Pulmonary artery endothelial cell (primary cell): ENCODE measurements around the gene SLC7A11. TPM values are rescaled to one million over a fixed set of nuclear protein-coding genes. Genes with fewer than 3 reads are reported as not detected.
"Not testable (repeated sequence)": the region's sequence is repeated elsewhere in the genome, so short reads cannot be mapped to it uniquely, and the experiment has no call there.

Source experiments
- DNase-seq: peaks from one replicate; pipeline ENCODE4 v3.0.0-alpha.2; 2011; ENCODE audit warnings: low read depth, low spot score
- total RNA-seq: library from RNA; depleted of rRNA; stranded (reverse); fragments of >200 nt; gene quantifications from 2 replicates; pipeline ENCODE4 v1.2.3, GENCODE V29; 2014

SLC7A11 gene
- total RNA-seq, 1 donor from 2014 or later: 113 TPM

- no peak for DNase-seq
Measured at GRCh38 chr4:138243369-138243768, 1.2 kb upstream of the SLC7A11 start.

DNA sequence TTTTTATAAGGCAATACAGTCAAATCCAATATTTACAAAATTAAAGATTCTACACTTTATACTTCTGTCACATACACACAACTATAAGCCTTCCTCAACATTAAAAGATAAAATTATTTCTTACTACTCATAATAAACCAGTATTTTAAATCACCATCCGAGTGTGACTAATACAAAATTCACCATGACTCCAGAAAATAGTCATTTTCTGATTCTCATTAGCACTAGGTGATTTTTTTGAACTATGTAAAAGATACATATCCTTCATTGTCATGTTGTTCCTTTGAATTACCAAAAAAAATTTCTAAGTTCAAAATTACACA, 646 bp upstream of the SLC7A11 start:
- DNase-seq: no peak

- DNase-seq: no peak
Measured at GRCh38 chr4:138241281-138242075, 671 bp downstream of the SLC7A11 start.

GRCh38 chr4:138239491-138239890, 2.7 kb downstream of the SLC7A11 start:
- DNase-seq: no peak

DNA sequence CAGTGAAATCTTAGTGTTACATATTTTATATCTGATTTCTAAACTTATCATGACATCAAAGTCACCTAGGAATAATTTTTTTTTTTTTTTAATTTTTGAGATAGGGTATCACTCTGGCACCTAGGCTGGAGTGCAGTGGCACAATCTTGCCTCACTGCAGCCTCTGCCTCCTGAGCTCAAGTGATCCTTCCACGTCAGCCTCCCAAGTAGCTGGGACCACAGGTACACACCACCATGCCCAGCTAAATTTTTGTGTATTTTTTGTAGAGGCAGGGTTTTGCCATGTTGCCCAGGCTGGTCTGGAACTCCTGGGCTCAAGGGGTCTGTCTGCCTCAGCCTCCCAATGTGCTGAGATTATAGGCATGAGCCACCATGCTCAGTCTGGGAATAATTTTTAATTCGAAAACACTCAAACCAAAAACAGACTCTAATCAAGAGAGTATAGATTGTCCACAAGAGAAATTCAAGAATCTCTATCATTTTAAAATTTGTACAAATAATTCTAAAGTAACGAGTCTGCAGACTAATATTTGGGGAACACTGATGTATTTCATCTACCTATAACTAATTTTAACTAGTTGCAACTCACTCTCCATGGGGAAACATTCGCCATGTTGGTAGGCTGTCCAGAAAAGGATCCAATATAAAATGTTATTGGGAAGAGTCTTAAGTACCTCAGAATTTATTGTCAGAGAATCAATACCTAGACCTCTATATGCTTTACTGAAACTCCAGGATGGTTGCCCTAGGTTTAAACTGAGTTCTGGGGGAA, 3.4 kb downstream of the SLC7A11 start:
- no peak for DNase-seq

- DNase-seq: not testable (repeated sequence)
Measured at GRCh38 chr4:138237132-138237531, 5.0 kb downstream of the SLC7A11 start.

DNA sequence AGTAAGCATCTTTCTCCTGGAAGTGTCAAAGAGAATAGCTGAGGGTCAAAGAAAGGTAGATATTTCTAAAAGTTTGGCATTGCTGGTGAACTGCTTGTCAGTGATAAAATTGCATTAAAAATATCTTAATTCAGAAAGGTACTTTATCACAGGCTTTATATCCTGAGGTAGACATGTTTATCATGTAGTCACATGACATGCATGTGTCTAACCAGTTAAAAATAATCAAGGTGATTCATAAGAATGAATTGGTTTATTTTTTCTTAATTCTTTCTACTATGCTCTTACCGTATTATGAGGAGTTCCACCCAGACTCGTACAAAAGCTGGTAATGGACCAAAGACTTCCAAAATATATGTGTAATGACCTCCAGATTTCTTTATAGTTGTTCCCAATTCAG, 6.1 kb downstream of the SLC7A11 start:
- DNase-seq: no peak

GRCh38 chr4:138235419-138235952, 6.7 kb downstream of the SLC7A11 start:
- DNase-seq: peak; percentile 91

- no peak for DNase-seq
Measured at GRCh38 chr4:138234248-138234647, 7.9 kb downstream of the SLC7A11 start.

DNA sequence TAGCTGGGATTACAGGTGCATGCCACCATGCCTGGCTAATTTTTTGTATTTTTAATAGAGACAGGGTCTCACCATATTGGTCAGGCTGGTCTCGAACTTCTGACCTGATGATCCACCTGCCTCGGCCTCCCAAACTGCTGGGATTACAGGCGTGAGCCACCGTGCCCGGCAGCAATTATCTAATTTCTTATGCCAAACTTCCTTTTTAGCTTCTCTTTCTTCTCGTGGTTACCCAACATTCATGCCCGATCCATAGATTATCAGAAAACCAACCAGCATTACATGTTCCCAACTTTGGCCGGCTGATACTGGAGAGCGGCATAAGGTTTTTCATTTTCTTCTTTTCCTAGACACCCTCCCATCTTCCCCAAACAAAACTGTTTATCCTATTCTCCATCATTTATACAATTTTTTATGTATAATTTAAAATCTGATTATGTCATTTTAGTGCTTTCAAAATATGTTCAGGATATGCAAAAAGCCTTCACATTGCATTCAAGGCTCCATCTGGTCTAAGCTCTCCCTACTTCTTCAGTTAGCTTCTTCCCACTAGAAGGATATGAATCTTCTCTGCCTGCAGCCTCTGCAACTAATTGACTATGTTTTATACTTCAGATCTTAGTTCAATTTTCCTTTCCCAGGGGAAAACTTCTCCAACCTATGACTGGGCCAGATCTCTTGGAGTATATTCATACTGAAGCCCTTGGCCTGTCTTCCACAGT, 8.7 kb downstream of the SLC7A11 start:
- DNase-seq: no peak

DNA sequence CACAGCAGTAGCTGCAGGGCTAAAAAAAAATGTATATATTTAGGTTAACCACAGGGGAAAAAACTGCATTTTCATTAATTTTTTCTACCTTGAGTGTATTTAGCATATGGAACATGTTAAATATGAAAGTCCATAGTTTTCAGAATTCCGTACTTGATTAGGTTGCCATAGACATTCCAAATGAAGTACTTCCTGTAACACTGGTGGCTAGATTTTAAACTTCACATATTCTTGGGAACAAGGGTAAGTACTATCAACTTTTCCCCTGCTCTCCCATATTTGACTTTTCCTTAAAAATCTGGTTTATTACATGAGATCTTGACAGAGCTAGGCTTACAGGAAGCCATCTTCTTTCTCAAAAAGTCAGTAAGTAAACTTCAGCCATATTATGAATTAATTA, 9.8 kb downstream of the SLC7A11 start:
- DNase-seq: no peak

- no peak for DNase-seq
Measured at GRCh38 chr4:138230048-138230447, 12.1 kb downstream of the SLC7A11 start.

- no peak for DNase-seq
Measured at GRCh38 chr4:138229160-138229559, 13.0 kb downstream of the SLC7A11 start.

- DNase-seq: no peak
Measured at GRCh38 chr4:138226351-138226750, 15.8 kb downstream of the SLC7A11 start.

DNA sequence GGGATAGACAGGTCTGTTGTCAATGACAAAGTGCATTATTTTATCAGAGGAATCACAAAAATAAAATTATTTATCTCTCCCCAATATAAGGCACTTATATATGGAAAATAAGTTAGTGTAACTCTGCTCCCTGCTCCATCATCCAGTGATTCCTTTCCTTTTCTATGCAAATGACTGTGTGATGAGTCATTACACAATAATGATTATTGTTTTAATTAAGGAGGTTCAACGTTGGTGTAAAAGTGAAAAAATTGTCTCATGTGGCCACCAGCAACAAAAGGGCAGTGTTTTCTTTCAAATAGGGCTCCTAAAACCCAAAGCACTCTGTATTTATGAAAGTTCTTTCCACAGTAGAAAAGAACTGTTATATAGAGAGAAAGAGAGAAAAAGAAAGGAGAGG, 16.7 kb downstream of the SLC7A11 start:
- no peak for DNase-seq

DNA sequence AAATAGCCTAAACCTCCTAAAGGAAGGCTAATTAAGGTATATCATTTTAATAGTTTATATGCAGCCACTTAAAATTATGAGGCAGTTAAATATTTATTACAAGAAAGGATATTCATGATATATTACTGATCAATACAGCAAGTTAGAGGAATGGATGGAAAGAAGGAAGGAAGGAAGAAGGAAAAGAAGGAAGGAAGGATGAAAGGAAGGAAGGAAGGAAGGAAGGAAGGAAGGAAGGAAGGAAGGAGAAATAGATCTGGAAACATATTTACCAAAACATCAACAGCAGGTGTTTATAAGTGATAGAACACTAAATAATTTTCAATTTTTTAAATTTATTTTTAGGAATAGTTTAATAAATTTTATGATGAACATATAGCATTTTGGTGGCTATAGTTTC, 17.5 kb downstream of the SLC7A11 start:
- no peak for DNase-seq

DNA sequence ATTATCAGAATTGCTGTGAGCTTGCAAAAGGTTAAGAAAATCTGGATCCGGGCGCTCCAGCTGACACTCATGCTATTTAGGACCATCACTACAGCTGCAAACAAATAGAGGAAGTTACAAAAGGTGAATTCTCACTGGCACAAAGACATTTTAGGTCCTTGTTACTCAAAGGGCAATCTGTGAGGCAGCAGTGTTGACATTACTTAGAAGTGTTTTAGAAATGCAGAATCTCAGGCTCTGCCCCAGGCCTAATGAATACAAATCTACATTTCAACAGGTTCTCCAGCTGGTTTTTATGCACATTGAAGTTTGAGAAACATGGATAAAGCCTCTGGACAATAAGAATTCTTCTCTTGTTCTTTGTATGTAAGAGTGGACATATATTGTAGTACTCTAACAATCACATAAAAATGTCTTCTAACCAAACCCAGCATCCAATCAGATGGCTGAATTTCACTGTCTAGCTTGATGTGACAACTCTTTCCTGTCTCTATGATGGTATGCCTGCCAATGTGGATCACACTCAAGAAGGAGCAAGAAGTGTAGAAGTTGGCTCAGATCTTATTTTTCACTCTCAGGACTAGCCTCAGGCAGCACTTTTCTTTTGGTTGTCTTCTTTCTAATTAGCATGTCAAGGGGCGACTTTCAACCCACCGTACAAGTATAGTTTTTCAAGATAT, 18.8 kb downstream of the SLC7A11 start:
- DNase-seq: no peak

DNA sequence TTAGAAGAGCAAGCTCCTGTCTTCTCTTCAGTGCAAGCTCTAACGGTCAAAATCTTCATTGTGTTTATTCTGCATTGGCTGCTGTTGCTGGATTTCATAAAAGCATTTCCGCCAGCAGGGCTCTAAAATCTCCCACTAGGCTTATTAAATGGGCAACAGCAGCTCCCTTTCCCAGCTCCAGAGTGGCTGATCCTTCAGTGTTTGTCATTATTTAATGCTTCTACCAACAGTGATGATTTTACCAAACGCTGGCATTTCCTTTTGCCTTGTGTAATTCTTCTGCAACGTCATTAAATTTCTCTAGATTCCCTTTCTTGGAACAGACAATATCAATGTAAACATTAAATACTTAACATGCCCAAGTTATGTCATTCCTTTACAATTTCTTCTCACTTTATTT, 20.1 kb downstream of the SLC7A11 start:
- DNase-seq: peak; percentile 69

DNA sequence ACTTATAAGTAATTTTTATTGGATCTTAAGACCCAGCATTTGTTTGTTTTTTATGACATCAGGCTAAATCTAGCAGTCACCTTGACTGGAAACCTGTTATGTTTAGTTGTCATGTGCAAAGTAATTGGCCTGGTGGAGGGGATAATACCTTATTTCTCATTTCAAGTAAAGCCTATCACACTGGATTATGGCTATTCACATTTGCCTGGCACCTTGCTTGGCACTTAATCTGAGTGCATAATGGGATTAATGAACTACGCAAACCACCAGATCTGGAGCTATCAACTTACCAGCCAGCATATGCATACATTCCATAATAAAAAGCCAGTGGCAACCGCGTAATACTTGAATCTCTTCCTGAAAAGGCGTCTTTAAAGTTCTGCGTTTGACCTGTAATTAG, 23.2 kb downstream of the SLC7A11 start:
- no peak for DNase-seq

GRCh38 chr4:138217567-138217966, 24.6 kb downstream of the SLC7A11 start:
- DNase-seq: no peak

- no peak for DNase-seq
Measured at GRCh38 chr4:138216272-138216867, 25.8 kb downstream of the SLC7A11 start.
